ENCODE measurements around the gene DNM3.

DNA sequence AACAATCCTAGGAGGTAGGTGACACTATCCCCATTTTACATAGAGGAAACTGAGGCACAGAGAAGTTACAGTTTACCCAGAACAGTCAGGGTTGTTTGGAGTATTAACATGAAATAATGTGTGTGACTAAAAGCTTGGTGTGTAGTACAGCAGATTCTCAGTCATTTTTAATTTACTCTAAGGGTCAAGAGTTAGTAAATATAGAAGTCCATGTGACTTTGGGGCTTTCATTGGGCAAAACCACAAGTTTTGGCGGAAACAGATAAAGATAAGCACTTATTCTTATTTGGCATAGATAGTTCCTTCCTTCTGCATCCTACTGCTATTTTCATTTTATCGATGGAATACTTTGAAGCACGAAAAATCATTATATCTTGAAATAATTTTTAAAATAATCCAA is 128.5 kb downstream of the DNM3 start:
- TF ChIP-seq CTCF (IDR thresholded peaks at IDR 0.05) (no peak), POLR2A (IDR thresholded peaks at IDR 0.05) (no peak)

Measured in adrenal gland (tissue), 5 donors.